H9 (cell line): ENCODE data around the gene RALGDS. TPM values are rescaled to one million over a fixed set of nuclear protein-coding genes. Genes with fewer than 3 reads are reported as not detected.

Source experiments
- DNase-seq: peaks from one replicate; pipeline ENCODE4 v3.0.0-alpha.2; 2017
- H2AFZ ChIP-seq: one replicate; pipeline ENCODE4 v1.6.1; 2013; ENCODE audit warnings: mild to moderate bottlenecking, low read length, control low read depth, moderate library complexity
- H2AK5ac ChIP-seq: 2 replicates; pipeline ENCODE4 v1.6.1; 2013; ENCODE audit warnings: low read length, control low read depth, mixed read lengths; ENCODE audit not compliant: insufficient read length
- H2BK120ac ChIP-seq: one replicate; pipeline ENCODE4 v1.6.1; 2013; ENCODE audit warnings: low read depth, mild to moderate bottlenecking, low read length, control low read depth, inconsistent platforms; ENCODE audit not compliant: poor library complexity, severe bottlenecking
- H2BK12ac ChIP-seq: 2 replicates; pipeline ENCODE4 v1.6.1; 2013; ENCODE audit warnings: low read length, control low read depth, mixed read lengths, low read depth; ENCODE audit not compliant: insufficient read length
- H2BK15ac ChIP-seq: 2 replicates; pipeline ENCODE4 v1.6.1; 2013; ENCODE audit warnings: low read depth, low read length, control low read depth
- H2BK20ac ChIP-seq: one replicate; pipeline ENCODE4 v1.6.1; 2013; ENCODE audit warnings: low read depth, mild to moderate bottlenecking, low read length, control low read depth, inconsistent platforms; ENCODE audit not compliant: poor library complexity, severe bottlenecking
- H2BK5ac ChIP-seq: 2 replicates; pipeline ENCODE4 v1.6.1; 2013; ENCODE audit warnings: low read length, control low read depth, mixed read lengths; ENCODE audit not compliant: insufficient read length
- H3K14ac ChIP-seq: 2 replicates; pipeline ENCODE4 v1.6.1; 2013; ENCODE audit warnings: low read length, control low read depth; ENCODE audit not compliant: insufficient read depth
- H3K18ac ChIP-seq: 2 replicates; pipeline ENCODE4 v1.6.1; 2013; ENCODE audit warnings: low read depth, mild to moderate bottlenecking, mixed read lengths, low read length, control low read depth; ENCODE audit not compliant: insufficient read length
- H3K23ac ChIP-seq: 2 replicates; pipeline ENCODE4 v1.6.1; 2013; ENCODE audit warnings: low read length, control low read depth, mixed read lengths, low read depth; ENCODE audit not compliant: insufficient read length
- H3K23me2 ChIP-seq: 2 replicates; pipeline ENCODE4 v1.6.1; 2013; ENCODE audit warnings: low read depth, mild to moderate bottlenecking, mixed read lengths, low read length, control low read depth; ENCODE audit not compliant: insufficient read length, poor library complexity, severe bottlenecking
- H3K27ac ChIP-seq: 2 replicates; pipeline ENCODE4 v1.5.1; 2013; ENCODE audit warnings: low read length, control low read depth, mixed read lengths, low read depth; ENCODE audit not compliant: insufficient read length
- H3K27me3 ChIP-seq: 2 replicates; pipeline ENCODE4 v1.6.1; 2013; ENCODE audit warnings: low read length, control low read depth, inconsistent platforms; ENCODE audit not compliant: insufficient read depth
- H3K4ac ChIP-seq: 2 replicates; pipeline ENCODE4 v1.6.1; 2013; ENCODE audit warnings: low read depth, mild to moderate bottlenecking, control low read depth, inconsistent platforms, low read length, moderate library complexity
- H3K4me1 ChIP-seq: 2 replicates; pipeline ENCODE4 v1.6.1; 2013; ENCODE audit warnings: low read length, control low read depth, inconsistent platforms; ENCODE audit not compliant: insufficient read depth
- H3K4me2 ChIP-seq: 2 replicates; pipeline ENCODE4 v1.6.1; 2013; ENCODE audit warnings: low read length, control low read depth, mixed read lengths; ENCODE audit not compliant: insufficient read length, insufficient read depth
- H3K56ac ChIP-seq: 2 replicates; pipeline ENCODE4 v1.6.1; 2013; ENCODE audit warnings: low read depth, mild to moderate bottlenecking, mixed read lengths, low read length, control low read depth; ENCODE audit not compliant: insufficient read length
- H3K79me1 ChIP-seq: 2 replicates; pipeline ENCODE4 v1.6.1; 2013; ENCODE audit warnings: low read depth, mild to moderate bottlenecking, moderate library complexity, low read length, control low read depth, inconsistent platforms; ENCODE audit not compliant: insufficient read depth, poor library complexity, severe bottlenecking
- H3K79me2 ChIP-seq: 2 replicates; pipeline ENCODE4 v1.6.1; 2013; ENCODE audit warnings: low read length, control low read depth, inconsistent platforms; ENCODE audit not compliant: insufficient read depth
- H3K9ac ChIP-seq: 2 replicates; pipeline ENCODE4 v1.6.1; 2013; ENCODE audit warnings: low read length, control low read depth, mixed read lengths; ENCODE audit not compliant: insufficient read length; ENCODE audit errors: extremely low read depth
- H3K9me3 ChIP-seq: one replicate; pipeline ENCODE4 v1.6.1; 2013; ENCODE audit warnings: low read depth, low read length, inconsistent platforms; ENCODE audit not compliant: control insufficient read depth
- H3T11ph ChIP-seq: one replicate; pipeline ENCODE4 v1.6.1; 2013; ENCODE audit warnings: mild to moderate bottlenecking, low read length, control low read depth, inconsistent platforms
- H4K20me1 ChIP-seq: one replicate; pipeline ENCODE4 v1.6.1; 2013; ENCODE audit not compliant: control insufficient read depth, insufficient read length, insufficient read depth
- H4K5ac ChIP-seq: 2 replicates; pipeline ENCODE4 v1.6.1; 2013; ENCODE audit warnings: low read depth, mild to moderate bottlenecking, mixed read lengths, low read length, control low read depth; ENCODE audit not compliant: insufficient read length
- H4K8ac ChIP-seq: replicated peaks from 2 replicates; pipeline ENCODE4 v1.6.1; 2013; ENCODE audit warnings: low read length, control low read depth, mixed read lengths, low read depth; ENCODE audit not compliant: insufficient read length
- H4K91ac ChIP-seq: 2 replicates; pipeline ENCODE4 v1.6.1; 2013; ENCODE audit warnings: low read depth, mild to moderate bottlenecking, moderate library complexity, mixed read lengths, low read length, control low read depth; ENCODE audit not compliant: insufficient read length
- H3K27ac Mint-ChIP-seq, 3 experiments: 2 replicates in 2 of 3; 3 replicates in 1 of 3; pipeline ENCODE4 v1.8.0; 2020 to 2021; ENCODE audit warnings: mixed read lengths in 3 of 3, mild to moderate bottlenecking in 1 of 3, moderate library complexity in 1 of 3
- H3K27me3 Mint-ChIP-seq: 2 replicates; pipeline ENCODE4 v1.8.0; 2021; ENCODE audit warnings: low read depth, mild to moderate bottlenecking, moderate library complexity, mixed read lengths
- H3K36me3 Mint-ChIP-seq, 3 experiments: 2 replicates in 2 of 3; 3 replicates in 1 of 3; pipeline ENCODE4 v1.8.0; 2020 to 2021; ENCODE audit warnings: low read depth in 3 of 3, mixed read lengths in 3 of 3; ENCODE audit not compliant: insufficient read depth in 1 of 3
- H3K4me1 Mint-ChIP-seq, 2 experiments: 2 replicates each; pipeline ENCODE4 v1.8.0; 2020; ENCODE audit warnings: mixed read lengths in 2 of 2
- H3K4me3 Mint-ChIP-seq, 2 experiments: 2 replicates in 1 of 2; 3 replicates in 1 of 2; pipeline ENCODE4 v1.8.0; 2020 to 2021; ENCODE audit warnings: mild to moderate bottlenecking in 2 of 2, mixed read lengths in 2 of 2, moderate library complexity in 1 of 2
- H3K9me3 Mint-ChIP-seq, 2 experiments: 2 replicates in 1 of 2; 3 replicates in 1 of 2; pipeline ENCODE4 v1.8.0; 2020; ENCODE audit warnings: mild to moderate bottlenecking in 2 of 2, mixed read lengths in 2 of 2, moderate library complexity in 1 of 2
- CTCF ChIP-seq: fragments of 200-600 bp; sonication (generic); conservative IDR thresholded peaks from 3 replicates; pipeline ENCODE4 v1.8.0; 2021; ENCODE audit warnings: antibody characterized with exemption, mild to moderate bottlenecking
- WGBS: extraction: QIAGEN DNeasy Blood & Tissue Kit; methylation state at CpG from one replicate; pipeline ENCODE4 v1.1.7; 2013; ENCODE audit warnings: missing lambda C conversion rate, low lambda C conversion rate, mixed read lengths; ENCODE audit not compliant: insufficient read length; ENCODE audit errors: extremely low coverage; 5-methylcytosine and 5-hydroxymethylcytosine counted together
- total RNA-seq: library from RNA; stranded (reverse); gene quantifications from 2 replicates; pipeline ENCODE4 v1.2.1, GENCODE V29; 2021

Gene RALGDS
- total RNA-seq, 1 experiment from 2014 or later: 21.3 TPM

DNA sequence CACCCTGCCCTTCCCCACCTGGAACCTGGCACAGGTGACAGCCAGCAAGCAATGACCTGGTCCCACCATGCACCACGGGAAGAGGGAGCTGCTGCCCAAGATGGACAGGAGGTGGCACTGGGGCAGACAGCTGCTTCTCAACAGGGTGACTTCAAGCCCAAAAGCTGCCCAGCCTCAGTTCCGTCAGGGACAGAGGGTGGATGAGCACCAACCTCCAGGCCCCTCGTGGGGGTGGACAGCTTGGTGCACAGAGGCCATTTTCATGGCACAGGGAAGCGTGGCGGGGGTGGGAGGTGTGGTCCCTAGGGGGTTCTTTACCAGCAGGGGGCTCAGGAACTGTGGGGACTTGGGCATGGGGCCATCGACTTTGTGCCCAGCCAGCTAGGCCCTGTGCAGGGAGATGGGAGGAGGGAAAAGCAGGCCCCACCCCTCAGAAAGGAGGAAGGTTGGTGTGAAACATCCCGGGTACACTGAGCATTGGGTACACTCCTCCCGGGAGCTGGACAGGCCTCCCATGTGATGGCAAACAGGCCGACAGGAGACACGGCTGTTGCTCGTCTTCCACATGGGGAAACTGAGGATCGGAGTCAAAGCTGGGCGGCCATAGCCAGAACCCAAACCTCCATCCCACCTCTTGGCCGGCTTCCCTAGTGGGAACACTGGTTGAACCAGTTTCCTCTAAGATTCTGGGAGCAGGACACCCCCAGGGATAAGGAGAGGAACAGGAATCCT, 57.4 kb downstream of the RALGDS start:
- H3K56ac ChIP-seq: no peak overlapping the region
- peaks cover 0 to 4% (median 1%) of the 10 kb centered on the region in 3 experiments; a peak in 3 of 7 replicates for H3K36me3 Mint-ChIP-seq
- peaks cover 2% of the 10 kb centered on the region; the same call in 1 of the 2 replicates for H3K4me1 ChIP-seq
- H2BK15ac ChIP-seq: no peak overlapping the region
- H2BK5ac ChIP-seq: no peak overlapping the region
- no peak overlapping the region; the same call in 1 of the 2 replicates for H3K14ac ChIP-seq
- H2BK12ac ChIP-seq: no peak overlapping the region
- H3K4me3 Mint-ChIP-seq: no peak overlapping the region
- H3K79me1 ChIP-seq: no peaks in the 10 kb centered on the region
- H4K91ac ChIP-seq: no peak overlapping the region
- no peak overlapping the region for H3K4ac ChIP-seq
- H4K20me1 ChIP-seq: peaks cover 3% of the 10 kb centered on the region
- no peak overlapping the region for H3K18ac ChIP-seq
- no peak overlapping the region for H2AFZ ChIP-seq
- no peak overlapping the region for H3K23ac ChIP-seq
- DNase-seq: no peak
- no CpG with 5 or more reads among the region's 14 CpGs for WGBS
- no peak overlapping the region for H4K5ac ChIP-seq
- H3K9me3 Mint-ChIP-seq: no peaks in the 10 kb centered on the region
- H3K9ac ChIP-seq: no peak overlapping the region
- peaks cover 25 to 29% of the 10 kb centered on the region in 2 experiments for H3K4me1 Mint-ChIP-seq
- H3K27ac Mint-ChIP-seq: no peak overlapping the region; a peak in 1 of 7 replicates
- no peak overlapping the region for H4K8ac ChIP-seq
- H3T11ph ChIP-seq: no peak overlapping the region
- H2AK5ac ChIP-seq: no peak overlapping the region
- H3K27me3 ChIP-seq: no peaks in the 10 kb centered on the region
- H3K9me3 ChIP-seq: no peaks in the 10 kb centered on the region
- no peaks in the 10 kb centered on the region for H3K79me2 ChIP-seq
- no peak overlapping the region for H3K4me2 ChIP-seq
- no peak overlapping the region for H3K27ac ChIP-seq
- H2BK20ac ChIP-seq: no peak overlapping the region
- H3K27me3 Mint-ChIP-seq: no peaks in the 10 kb centered on the region
- no peak for TF ChIP-seq CTCF
- H3K23me2 ChIP-seq: no peaks in the 10 kb centered on the region
- no peak overlapping the region for H2BK120ac ChIP-seq
